BLaER1 (cell line): ENCODE measurements around the gene MDM1.

Source experiments
- H3K27ac ChIP-seq: shearing (Covaris generic); formaldehyde crosslinking; 2 replicates; pipeline ENCODE4 v1.8.1; 2022
- H3K27me3 ChIP-seq: shearing (Covaris generic); formaldehyde crosslinking; 2 replicates; pipeline ENCODE4 v1.8.1; 2022
- H3K36me3 ChIP-seq: shearing (Covaris generic); formaldehyde crosslinking; 2 replicates; pipeline ENCODE4 v1.8.1; 2022
- H3K4me1 ChIP-seq: shearing (Covaris generic); formaldehyde crosslinking; 2 replicates; pipeline ENCODE4 v1.8.1; 2022
- H3K4me2 ChIP-seq: shearing (Covaris generic); formaldehyde crosslinking; 2 replicates; pipeline ENCODE4 v1.8.1; 2022
- H3K4me3 ChIP-seq: shearing (Covaris generic); formaldehyde crosslinking; 2 replicates; pipeline ENCODE4 v1.8.1; 2022
- H3K9ac ChIP-seq: shearing (Covaris generic); formaldehyde crosslinking; 2 replicates; pipeline ENCODE4 v1.8.1; 2022
- H3K9me3 ChIP-seq: shearing (Covaris generic); formaldehyde crosslinking; 2 replicates; pipeline ENCODE4 v1.8.1; 2022
- H4K20me1 ChIP-seq: shearing (Covaris generic); formaldehyde crosslinking; 2 replicates; pipeline ENCODE4 v1.8.1; 2022
- Cebpa-rat ChIP-seq: shearing (Covaris generic); IDR thresholded peaks from 2 replicates; pipeline ENCODE4 v1.8.1; 2022

MDM1 gene

DNA sequence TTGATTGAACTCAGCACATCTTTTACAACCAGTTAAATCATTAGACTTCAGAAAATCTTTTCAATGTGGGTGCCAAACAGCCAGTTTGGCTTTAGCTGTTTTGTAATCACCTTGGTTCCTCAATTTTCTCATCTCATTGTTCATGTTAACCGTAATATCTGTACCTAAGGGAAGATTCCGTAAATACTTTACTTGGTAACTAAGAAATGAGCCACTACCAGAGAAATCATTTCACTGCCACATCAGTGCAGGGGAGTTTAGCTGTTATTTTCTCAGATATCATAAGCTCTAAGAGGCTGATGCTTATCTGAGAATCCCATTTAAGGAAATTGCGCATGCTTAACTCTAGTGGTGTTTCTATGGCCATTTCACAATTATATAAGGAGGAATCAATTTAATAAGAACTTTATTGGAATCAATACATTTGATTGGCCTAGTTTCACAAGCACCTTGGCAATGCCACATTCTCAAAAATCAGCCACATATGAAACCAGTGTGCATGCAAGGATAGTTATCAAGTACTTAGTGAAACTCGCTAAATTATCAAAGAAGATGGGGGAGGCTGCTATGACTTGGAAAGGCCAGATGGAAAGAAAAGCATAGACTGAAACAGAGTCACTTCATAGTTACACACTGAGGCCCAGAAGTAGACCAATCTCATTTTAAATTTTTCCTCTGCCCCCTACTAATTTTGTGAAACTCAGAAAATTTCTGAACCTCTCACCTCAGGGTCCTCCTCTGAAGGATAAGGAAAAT, 50.7 kb downstream of the MDM1 start:
- no peaks in the 10 kb centered on the region for H4K20me1 ChIP-seq
- no peak for TF ChIP-seq Cebpa-rat
- no peaks in the 10 kb centered on the region for H3K4me1 ChIP-seq
- no peaks in the 10 kb centered on the region; the same call in 1 of the 2 replicates for H3K27me3 ChIP-seq
- H3K9me3 ChIP-seq: no peaks in the 10 kb centered on the region
- H3K4me2 ChIP-seq: no peak overlapping the region
- H3K9ac ChIP-seq: no peak overlapping the region
- no peak overlapping the region for H3K27ac ChIP-seq
- no peak overlapping the region for H3K4me3 ChIP-seq
- no peaks in the 10 kb centered on the region for H3K36me3 ChIP-seq

DNA sequence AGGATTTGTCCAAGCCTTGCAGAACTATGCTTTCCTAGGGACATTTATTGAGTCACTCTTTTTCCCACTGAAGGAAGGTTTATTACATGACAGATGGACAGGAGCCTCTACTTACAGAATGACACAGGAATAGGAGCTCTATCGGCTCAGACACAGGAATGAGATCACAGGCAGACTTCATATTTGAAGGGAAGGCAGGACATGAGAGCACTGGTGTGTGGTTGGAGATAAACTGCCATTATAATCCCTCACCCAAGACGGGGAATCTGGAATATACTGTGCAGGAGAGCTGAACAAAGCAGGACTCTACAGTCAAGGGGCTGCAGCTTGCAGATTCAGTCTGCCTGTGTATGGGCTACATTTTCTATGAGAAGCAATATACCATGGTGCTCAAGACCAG, 51.9 kb downstream of the MDM1 start:
- H3K27me3 ChIP-seq: no peaks in the 10 kb centered on the region; the same call in 1 of the 2 replicates
- no peaks in the 10 kb centered on the region for H4K20me1 ChIP-seq
- H3K4me2 ChIP-seq: no peak overlapping the region
- TF ChIP-seq Cebpa-rat: no peak
- H3K9ac ChIP-seq: no peak overlapping the region
- H3K9me3 ChIP-seq: no peaks in the 10 kb centered on the region
- H3K4me3 ChIP-seq: no peak overlapping the region
- no peaks in the 10 kb centered on the region for H3K4me1 ChIP-seq
- no peaks in the 10 kb centered on the region for H3K36me3 ChIP-seq
- no peak overlapping the region for H3K27ac ChIP-seq

DNA sequence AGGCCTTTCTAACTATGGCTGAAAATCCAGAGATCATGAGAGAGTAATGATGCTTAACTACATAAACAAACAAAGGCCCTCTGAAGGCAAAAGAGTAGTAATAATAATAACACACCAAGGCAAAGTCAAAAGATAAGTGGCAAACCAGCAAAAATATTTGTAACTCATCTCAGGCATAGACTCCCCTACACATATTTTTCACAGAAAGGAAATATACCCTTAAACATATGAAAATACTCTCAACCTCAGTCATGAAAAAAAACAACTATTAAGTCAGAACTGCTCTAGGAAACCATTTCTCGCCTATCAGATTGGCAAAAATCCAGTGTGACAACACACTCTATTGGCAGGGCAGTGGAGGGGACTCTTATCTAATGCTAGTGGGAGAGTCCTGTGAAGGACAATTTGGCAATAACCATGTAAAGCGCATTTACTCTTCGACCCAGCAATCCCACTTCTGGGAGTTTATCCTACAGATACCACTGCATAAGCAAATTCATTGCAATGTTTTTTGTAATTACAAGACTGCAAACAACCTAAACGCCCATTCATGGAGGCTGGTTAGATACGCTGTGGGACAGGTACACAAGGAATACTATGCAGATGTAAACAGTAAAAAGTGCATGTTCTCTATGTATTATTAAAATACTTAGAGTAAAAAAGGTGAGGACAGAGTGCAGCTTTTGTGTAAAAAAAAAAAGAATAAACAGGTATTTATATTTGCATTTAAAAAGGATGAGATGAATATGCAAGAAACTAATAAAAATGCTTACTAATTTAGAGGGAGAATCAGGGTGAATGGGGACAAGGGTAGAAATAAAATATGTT, 52.7 kb downstream of the MDM1 start:
- Histone ChIP-seq H3K27me3 (no peaks in the 10 kb centered on the region; the same call in 1 of the 2 replicates), H3K36me3 (no peaks in the 10 kb centered on the region), H3K4me3 (no peak overlapping the region), H3K9ac (no peak overlapping the region), H3K4me2 (no peak overlapping the region), H4K20me1 (no peaks in the 10 kb centered on the region), H3K4me1 (no peaks in the 10 kb centered on the region), H3K9me3 (no peaks in the 10 kb centered on the region), H3K27ac (no peak overlapping the region)
- TF ChIP-seq Cebpa-rat: no peak

DNA sequence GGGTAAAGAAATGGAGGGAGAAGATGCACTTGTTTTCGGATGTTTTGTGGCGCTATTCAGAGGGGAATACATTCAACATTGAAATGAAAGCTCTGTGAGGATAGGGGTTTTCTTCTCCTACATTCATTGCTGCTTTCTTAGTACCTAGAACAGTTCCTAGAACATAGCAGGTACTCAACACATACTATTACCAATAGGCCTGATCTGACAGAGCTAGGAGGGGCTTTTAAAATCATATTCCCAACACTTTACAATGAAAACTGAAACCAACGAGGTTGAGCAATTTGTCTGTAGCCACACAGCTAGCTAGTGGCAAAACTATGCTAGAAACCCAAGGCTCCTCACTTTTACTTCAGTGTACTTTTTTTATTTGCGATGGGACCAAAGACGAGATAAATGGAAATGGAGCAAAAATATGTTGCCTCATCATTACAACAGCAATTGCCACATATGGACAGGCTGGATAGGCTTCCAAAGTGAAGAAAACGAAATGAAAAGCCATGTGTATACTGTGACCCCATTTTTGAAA, 55.7 kb downstream of the MDM1 start:
- no peak overlapping the region for H3K4me2 ChIP-seq
- no peak overlapping the region for H3K27ac ChIP-seq
- H3K27me3 ChIP-seq: no peaks in the 10 kb centered on the region; the same call in 1 of the 2 replicates
- no peaks in the 10 kb centered on the region for H3K4me1 ChIP-seq
- no peaks in the 10 kb centered on the region for H4K20me1 ChIP-seq
- no peak for TF ChIP-seq Cebpa-rat
- no peak overlapping the region for H3K4me3 ChIP-seq
- no peaks in the 10 kb centered on the region for H3K36me3 ChIP-seq
- no peak overlapping the region for H3K9ac ChIP-seq
- H3K9me3 ChIP-seq: no peaks in the 10 kb centered on the region

DNA sequence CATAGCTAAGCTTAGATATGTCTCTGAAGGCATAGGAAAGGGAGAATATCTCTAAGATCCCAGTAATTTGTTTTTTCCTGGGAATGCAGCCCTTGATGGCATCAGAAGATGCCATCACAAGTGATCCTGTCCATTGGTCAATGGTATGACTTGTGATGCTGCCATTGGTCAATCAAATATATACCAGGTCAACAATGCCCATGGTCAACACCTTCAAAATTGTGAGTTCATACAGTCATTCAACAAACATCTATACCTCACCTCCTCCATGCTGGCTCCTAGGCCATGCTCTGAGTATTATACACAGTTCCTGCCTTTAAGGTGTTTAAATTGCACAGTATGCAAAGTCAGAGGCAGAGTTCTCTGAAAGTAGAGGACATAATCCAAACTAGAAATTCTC, 59.4 kb downstream of the MDM1 start:
- H3K27ac ChIP-seq: no peak overlapping the region
- no peaks in the 10 kb centered on the region for H3K9me3 ChIP-seq
- H3K9ac ChIP-seq: no peak overlapping the region
- no peak for TF ChIP-seq Cebpa-rat
- no peaks in the 10 kb centered on the region for H3K27me3 ChIP-seq
- H4K20me1 ChIP-seq: no peaks in the 10 kb centered on the region
- no peaks in the 10 kb centered on the region for H3K4me1 ChIP-seq
- no peak overlapping the region for H3K4me3 ChIP-seq
- H3K36me3 ChIP-seq: no peaks in the 10 kb centered on the region
- H3K4me2 ChIP-seq: no peak overlapping the region

DNA sequence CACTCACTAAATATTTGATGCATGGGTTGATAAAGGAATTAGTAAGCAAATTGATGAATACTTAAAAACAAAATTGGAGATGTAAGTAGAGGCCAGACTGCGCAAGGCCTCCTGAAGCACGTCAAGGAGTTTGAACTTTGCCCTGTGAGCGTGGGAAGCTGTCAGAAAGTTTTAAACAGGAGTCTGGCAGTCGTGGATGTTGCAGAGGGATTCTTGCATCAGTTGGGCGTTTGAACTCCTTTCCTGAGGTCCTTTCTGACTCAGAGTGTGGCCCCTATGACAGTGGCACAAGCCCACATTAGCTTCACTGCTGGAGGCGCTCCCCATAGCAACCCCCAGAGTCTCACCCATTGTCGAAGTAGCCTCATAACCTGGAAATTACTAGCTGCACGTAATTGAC, 60.8 kb downstream of the MDM1 start:
- Histone ChIP-seq H3K27me3 (no peaks in the 10 kb centered on the region), H3K9ac (no peak overlapping the region), H3K4me3 (no peak overlapping the region), H3K9me3 (no peaks in the 10 kb centered on the region), H3K4me1 (no peaks in the 10 kb centered on the region), H4K20me1 (no peaks in the 10 kb centered on the region), H3K4me2 (no peak overlapping the region), H3K36me3 (no peaks in the 10 kb centered on the region), H3K27ac (no peak overlapping the region)
- no peak for TF ChIP-seq Cebpa-rat

DNA sequence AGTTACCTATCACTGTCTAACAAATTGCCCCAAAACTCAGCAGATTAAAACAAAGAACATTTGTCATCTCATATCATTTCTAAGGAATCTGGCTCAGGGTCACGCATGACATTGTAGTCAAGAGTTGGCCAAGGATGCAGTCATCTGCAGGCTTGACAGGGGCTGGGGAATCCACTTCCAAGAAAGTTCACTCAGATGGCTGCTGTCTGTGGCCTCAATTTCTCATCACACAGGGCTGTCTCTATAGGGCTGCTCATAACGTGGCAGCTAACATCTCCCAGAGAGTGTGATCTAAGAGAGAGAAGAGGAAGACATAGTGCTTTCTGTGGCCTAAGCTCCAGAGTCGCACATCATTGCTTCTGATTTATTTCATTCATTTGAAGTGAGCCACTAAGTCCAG, 61.8 kb downstream of the MDM1 start:
- no peak overlapping the region for H3K4me3 ChIP-seq
- H3K9ac ChIP-seq: no peak overlapping the region
- H3K4me2 ChIP-seq: no peak overlapping the region
- no peak overlapping the region for H3K27ac ChIP-seq
- TF ChIP-seq Cebpa-rat: no peak
- no peaks in the 10 kb centered on the region for H3K9me3 ChIP-seq
- no peaks in the 10 kb centered on the region for H3K27me3 ChIP-seq
- H3K36me3 ChIP-seq: no peaks in the 10 kb centered on the region
- H4K20me1 ChIP-seq: no peaks in the 10 kb centered on the region
- H3K4me1 ChIP-seq: no peaks in the 10 kb centered on the region

DNA sequence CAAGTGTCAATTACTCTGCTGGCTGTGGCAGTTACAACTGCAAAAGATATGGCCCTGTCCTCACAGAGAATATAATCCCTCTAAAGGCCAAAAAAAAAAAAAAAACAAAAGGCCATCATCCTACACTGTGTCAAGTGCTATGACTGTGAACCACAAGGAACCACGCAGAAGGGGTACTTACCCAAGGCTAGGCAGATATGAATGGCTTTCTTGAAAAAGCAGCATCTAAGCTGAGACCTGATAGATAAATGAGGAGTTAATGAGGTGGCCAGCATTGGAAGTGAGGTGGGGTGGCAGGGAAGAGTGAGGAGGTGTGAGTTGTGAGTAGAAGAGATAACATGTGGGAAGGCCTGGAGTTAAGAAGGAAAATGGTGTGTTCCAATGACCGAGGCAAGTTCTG, 62.4 kb downstream of the MDM1 start:
- H3K27me3 ChIP-seq: no peaks in the 10 kb centered on the region
- H3K4me1 ChIP-seq: no peaks in the 10 kb centered on the region
- no peaks in the 10 kb centered on the region for H3K36me3 ChIP-seq
- no peak overlapping the region for H3K4me3 ChIP-seq
- H3K9me3 ChIP-seq: no peaks in the 10 kb centered on the region
- no peak overlapping the region for H3K27ac ChIP-seq
- no peak overlapping the region for H3K9ac ChIP-seq
- H4K20me1 ChIP-seq: no peaks in the 10 kb centered on the region
- TF ChIP-seq Cebpa-rat: no peak
- no peak overlapping the region for H3K4me2 ChIP-seq

DNA sequence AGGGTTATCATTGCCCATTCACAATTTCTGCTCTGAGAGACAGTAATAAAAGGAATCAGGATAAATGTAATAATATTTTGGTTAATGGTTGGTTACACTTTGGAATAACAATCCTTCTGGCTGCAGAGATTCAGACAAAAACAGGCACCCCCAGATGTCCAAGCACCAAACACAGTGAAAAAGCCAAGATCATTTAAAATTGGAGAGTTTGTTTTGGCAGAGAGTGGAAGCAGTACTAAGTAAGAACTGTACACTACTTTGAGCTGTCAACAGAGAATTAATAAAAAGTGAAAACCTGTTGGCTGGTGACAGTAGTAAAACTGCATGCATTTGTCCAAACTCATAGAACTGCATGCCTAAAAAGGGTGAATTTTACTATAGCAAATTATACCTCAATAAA, 63.2 kb downstream of the MDM1 start:
- H3K4me1 ChIP-seq: no peaks in the 10 kb centered on the region
- H4K20me1 ChIP-seq: no peaks in the 10 kb centered on the region
- no peak overlapping the region for H3K4me2 ChIP-seq

DNA sequence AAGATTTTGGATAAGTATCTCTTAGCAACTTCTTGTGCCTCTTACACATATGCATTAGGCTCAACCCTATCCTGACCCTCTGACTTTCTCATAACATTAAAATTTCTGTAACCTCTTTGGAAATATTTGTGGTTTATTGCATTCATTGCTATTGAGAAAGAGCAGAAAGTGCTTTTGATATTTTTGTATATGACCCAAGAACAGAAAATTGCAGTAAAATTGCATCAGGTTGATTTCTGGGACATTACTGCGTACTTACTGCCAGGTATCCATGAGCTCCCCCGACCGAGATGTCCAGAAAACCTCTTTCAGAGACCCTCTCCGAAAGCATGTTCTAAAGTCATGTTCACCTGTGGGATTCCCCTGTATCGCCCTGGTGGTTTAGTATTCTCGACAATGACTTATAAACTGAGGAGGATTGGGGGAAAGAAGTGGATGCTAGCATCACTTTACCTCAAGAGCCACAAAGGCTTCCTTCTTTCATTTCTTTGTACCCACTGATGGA, 64.2 kb downstream of the MDM1 start:
- H3K4me2 ChIP-seq: no peak overlapping the region
- no peaks in the 10 kb centered on the region for H3K4me1 ChIP-seq
- H3K27ac ChIP-seq: no peak overlapping the region
- no peaks in the 10 kb centered on the region for H3K36me3 ChIP-seq
- no peaks in the 10 kb centered on the region for H4K20me1 ChIP-seq
- H3K27me3 ChIP-seq: no peaks in the 10 kb centered on the region
- H3K9ac ChIP-seq: no peak overlapping the region
- H3K9me3 ChIP-seq: no peaks in the 10 kb centered on the region
- TF ChIP-seq Cebpa-rat: no peak
- H3K4me3 ChIP-seq: no peak overlapping the region

More for the DNA sequence above, 63.2 kb downstream of the MDM1 start:
- TF ChIP-seq Cebpa-rat: no peak
- Histone ChIP-seq H3K4me3 (no peak overlapping the region), H3K27ac (no peak overlapping the region), H3K9ac (no peak overlapping the region), H3K9me3 (no peaks in the 10 kb centered on the region), H3K27me3 (no peaks in the 10 kb centered on the region), H3K36me3 (no peaks in the 10 kb centered on the region)
